ENCODE data around the gene TMPRSS11D.

Gene TMPRSS11D

DNA sequence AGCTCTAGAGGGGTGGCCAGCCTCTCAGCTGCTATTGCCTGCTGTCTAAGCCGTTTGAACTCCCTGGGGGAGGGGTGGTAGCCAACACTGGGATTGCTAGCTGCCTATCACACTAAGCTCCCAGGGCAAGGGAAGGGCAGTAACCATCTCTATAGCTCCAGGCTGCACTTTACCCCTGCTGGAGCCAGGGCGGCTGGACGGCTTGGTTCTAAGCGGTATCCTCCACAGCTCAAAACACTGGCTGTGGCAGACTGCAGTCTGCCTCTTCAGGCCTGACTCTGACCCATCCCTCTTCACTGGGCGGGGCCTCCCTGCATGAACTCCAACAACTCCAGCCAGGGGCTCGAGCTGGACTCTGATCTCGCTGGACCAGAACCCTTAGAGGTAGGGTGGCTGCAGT is 74.3 kb downstream of the TMPRSS11D start:
- DNase-seq (ENCODE audit: low read depth): no peak
- no peak overlapping the region for H3K4me3 ChIP-seq (ENCODE audit: control insufficient read depth, low read depth, low read length)
- TF ChIP-seq, protein P1, sequence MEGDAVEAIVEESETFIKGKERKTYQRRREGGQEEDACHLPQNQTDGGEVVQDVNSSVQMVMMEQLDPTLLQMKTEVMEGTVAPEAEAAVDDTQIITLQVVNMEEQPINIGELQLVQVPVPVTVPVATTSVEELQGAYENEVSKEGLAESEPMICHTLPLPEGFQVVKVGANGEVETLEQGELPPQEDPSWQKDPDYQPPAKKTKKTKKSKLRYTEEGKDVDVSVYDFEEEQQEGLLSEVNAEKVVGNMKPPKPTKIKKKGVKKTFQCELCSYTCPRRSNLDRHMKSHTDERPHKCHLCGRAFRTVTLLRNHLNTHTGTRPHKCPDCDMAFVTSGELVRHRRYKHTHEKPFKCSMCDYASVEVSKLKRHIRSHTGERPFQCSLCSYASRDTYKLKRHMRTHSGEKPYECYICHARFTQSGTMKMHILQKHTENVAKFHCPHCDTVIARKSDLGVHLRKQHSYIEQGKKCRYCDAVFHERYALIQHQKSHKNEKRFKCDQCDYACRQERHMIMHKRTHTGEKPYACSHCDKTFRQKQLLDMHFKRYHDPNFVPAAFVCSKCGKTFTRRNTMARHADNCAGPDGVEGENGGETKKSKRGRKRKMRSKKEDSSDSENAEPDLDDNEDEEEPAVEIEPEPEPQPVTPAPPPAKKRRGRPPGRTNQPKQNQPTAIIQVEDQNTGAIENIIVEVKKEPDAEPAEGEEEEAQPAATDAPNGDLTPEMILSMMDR (IDR thresholded peaks at IDR 0.05; ENCODE audit: control insufficient read depth, insufficient read depth, low read depth, low read length, missing control alignments): no peak

DNA sequence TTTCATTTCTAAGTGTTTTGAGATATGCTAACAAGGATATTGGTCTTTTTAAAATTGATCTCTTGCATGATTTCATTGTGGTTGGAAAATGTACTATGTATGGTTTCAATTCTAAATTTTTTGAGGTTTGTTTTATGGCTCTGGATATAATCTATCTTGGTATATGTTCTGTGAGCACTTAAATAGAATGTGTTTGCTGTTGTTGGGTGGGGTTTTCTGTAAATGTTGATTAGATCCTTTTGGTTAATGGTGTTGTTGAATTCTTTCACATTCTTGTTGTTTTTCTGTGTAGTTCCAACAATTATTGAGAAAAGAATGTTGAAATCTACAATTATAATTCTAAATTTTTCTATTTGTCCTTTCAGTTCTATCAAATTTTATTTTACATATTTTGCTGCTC is 87.0 kb downstream of the TMPRSS11D start:
- TF ChIP-seq, protein P1 (IDR thresholded peaks at IDR 0.05; ENCODE audit: control insufficient read depth, insufficient read depth, low read depth, low read length, missing control alignments): no peak
- H3K4me3 ChIP-seq (ENCODE audit: control insufficient read depth, low read depth, low read length): no peak overlapping the region
- DNase-seq (ENCODE audit: low read depth): no peak

DNA sequence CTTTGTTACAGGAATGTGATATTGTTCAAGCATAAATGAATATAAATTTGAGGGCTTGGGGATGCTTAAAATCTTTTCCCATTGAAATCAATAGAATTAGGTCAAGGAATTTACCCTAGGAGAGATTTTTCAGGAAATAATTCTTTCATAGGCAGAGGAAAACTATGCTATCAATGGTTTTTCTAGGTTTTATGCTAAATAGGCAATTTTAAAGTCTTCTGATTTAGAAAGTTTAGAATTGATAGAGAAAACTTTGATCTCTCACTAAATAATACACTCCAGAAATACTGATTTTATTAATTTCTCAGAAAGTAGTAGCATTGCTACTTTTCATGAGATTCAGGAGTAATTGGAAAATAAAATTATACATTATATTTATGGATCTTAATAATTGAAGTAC is 93.1 kb downstream of the TMPRSS11D start:
- H3K4me3 ChIP-seq (ENCODE audit: control insufficient read depth, low read depth, low read length): no peak overlapping the region
- no peak for DNase-seq (ENCODE audit: low read depth)
- TF ChIP-seq, protein P1 (IDR thresholded peaks at IDR 0.05; ENCODE audit: control insufficient read depth, insufficient read depth, low read depth, low read length, missing control alignments): no peak

DNA sequence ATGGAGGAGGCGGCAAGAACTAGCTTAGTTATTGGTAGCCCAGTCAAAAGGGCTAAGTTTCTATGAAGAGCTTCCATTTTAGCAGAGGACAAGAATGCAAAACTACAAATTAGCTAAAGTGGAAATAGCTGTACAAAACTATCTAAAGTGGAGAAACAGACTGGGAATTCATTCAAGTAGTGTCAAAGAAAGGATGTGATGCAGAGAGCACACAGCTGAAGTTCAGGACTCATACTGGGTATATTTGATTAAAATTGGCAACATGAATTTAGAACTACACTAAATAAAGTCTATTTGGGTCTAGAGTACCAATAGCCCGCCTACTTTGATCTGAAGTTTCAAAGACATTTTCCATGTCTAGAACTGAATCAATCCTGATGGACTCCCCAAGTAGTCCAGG is 96.5 kb downstream of the TMPRSS11D start:
- TF ChIP-seq, protein P1 (IDR thresholded peaks at IDR 0.05; ENCODE audit: control insufficient read depth, insufficient read depth, low read depth, low read length, missing control alignments): no peak
- no peak overlapping the region for H3K4me3 ChIP-seq (ENCODE audit: control insufficient read depth, low read depth, low read length)
- no peak for DNase-seq (ENCODE audit: low read depth)

DNA sequence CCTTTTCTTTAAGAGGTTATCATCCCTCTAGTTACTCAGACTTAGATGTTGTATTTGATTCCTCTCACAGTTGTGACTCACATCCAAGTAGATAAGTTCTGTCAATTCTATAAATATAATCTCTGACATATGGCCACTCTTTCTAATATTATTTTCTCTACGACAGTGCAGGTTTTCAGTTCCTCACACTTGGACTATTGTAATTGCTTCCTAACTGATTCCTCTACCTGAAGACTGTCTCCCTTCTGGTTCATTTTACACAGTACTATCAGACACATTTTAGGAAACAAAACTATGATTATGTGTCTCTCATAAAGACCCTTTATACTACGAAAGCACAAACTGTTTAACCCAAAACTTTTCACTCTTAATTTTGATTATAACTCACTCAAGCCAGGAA is 98.3 kb downstream of the TMPRSS11D start:
- TF ChIP-seq, protein P1 (IDR thresholded peaks at IDR 0.05; ENCODE audit: control insufficient read depth, insufficient read depth, low read depth, low read length, missing control alignments): no peak
- DNase-seq (ENCODE audit: low read depth): no peak
- no peak overlapping the region for H3K4me3 ChIP-seq (ENCODE audit: control insufficient read depth, low read depth, low read length)

DNA sequence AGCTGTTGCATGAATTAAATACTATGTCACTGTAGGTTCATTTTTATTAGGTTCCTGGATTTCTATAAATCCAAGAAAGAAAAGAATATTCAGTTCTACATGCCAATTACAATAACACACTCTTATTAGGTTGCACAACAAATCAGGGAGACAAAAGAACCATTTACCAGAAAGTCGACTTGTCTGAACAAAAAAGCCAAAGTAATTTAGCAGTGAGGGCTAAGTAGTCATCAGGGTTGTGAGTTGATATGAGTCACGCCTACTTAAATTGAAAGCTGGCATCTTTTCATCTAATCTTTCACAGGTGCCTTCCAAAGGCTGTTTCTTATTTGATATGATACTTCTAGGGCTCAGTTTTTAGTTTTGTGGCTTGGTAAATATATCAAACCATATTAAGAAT is 104.2 kb downstream of the TMPRSS11D start:
- no peak for DNase-seq (ENCODE audit: low read depth)
- H3K4me3 ChIP-seq (ENCODE audit: control insufficient read depth, low read depth, low read length): no peak overlapping the region
- TF ChIP-seq, protein P1 (IDR thresholded peaks at IDR 0.05; ENCODE audit: control insufficient read depth, insufficient read depth, low read depth, low read length, missing control alignments): no peak

DNA sequence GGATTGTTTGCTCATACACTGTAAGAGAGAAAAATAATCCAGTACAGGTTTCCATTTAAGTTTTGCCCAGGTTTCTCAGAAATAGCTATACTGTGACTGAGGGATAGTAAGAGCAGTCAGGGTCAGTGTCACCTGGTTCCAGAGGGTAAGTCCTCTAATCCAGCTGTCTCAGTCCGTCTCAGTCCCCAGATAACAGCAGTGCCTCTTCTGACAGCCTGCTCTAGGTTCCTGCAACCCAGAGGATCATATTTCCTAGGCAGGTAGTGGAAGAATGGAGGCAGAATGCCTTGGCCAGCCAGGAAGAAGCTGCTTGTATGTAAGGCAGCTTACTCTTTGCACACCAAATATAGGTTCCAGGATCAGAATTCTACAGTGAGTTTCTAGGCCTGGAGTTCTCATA is 107.1 kb downstream of the TMPRSS11D start:
- TF ChIP-seq, protein P1 (IDR thresholded peaks at IDR 0.05; ENCODE audit: control insufficient read depth, insufficient read depth, low read depth, low read length, missing control alignments): no peak
- H3K4me3 ChIP-seq (ENCODE audit: control insufficient read depth, low read depth, low read length): no peak overlapping the region
- no peak for DNase-seq (ENCODE audit: low read depth)

Data from AG09309 (cell line).